ENCODE results near the gene SLC66A2.

SLC66A2 gene

DNA sequence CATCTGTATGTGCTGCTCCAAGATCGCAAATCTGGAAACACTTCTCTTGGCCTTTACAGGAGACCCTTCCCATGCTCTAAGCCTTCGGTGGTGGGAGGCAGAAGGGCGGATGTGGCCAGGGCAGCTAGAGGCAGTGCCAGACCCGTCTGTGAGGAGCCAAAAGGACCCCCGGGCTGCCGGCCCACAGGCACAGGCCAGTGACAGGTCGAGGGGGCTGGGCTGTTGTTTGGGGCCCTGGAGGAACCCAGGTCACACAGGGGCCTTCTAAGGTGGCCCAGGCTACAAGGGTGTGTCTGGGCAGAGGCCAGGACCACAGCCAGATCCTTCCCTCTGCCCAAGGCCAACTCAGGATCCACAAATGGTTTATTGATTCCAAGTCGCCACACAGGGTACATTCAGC lies 49.4 kb downstream of the SLC66A2 start:
- DNase-seq (ENCODE audit: low read depth) = no peak

DNA sequence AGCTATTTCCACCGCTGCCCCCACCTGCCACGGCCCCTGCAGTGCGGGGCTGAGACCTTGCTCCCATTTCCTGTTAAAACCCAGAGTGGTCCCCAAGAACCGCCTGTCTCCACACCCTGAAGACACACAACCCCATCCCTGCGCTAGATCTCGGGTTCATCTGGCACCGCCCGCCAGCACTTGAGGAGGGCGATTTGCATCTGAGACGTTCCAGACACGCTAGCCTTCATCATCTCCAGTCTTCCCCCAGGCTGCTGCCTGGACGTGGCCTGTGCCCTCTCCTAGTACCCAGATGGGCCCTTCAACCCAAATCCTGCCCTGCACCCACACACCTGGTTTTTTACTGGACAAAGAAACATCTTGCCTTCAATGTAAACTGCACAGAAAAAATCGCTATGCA lies 49.8 kb downstream of the SLC66A2 start:
- no peak for DNase-seq (ENCODE audit: low read depth)

DNA sequence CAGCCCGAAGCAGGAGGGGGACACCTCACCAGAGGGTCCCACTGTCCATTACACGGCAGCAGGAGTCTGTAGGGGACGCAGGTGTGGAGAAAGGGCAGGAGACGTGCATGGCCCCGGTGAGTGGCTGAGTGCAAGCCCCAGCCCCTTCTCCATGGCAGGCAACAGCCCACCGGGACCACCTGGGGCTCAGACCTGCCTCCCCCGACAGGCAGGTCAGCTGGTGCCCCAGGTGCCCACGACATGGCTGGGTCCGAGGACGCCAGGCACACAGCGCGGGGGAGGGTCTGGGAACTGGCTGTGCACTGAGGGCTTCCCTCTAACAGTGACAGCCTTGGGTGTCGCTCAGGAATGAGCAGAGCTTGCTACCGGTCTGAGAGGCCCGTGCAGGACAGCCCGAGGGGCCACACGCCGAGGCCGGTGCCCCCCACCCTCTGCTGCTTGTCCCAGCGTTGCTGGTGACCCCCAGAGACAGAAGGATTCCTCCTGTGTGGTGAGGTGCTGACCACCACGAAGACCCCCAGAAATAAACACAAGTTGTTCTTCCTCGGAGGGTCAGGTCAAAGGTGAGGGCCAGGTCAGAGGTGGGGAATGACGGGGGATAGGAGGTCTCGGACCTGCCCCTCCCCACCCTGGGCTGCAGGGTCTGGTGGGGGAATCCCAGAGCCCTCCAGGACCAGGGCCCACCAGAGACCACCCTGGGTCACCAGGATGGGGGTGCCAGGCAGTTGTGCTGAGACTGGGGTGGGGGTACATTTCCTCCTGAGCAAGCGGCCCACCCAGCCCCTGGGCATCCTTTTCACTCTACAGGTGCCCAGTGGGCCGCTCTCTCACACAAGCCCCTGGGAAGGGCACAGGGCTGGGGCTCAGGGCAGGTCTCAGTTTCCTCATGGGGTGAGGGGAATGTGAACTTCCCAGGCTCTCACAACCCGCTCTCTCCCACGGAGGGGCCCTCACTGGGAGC lies 50.6 kb downstream of the SLC66A2 start:
- no peak for DNase-seq (ENCODE audit: low read depth)

DNA sequence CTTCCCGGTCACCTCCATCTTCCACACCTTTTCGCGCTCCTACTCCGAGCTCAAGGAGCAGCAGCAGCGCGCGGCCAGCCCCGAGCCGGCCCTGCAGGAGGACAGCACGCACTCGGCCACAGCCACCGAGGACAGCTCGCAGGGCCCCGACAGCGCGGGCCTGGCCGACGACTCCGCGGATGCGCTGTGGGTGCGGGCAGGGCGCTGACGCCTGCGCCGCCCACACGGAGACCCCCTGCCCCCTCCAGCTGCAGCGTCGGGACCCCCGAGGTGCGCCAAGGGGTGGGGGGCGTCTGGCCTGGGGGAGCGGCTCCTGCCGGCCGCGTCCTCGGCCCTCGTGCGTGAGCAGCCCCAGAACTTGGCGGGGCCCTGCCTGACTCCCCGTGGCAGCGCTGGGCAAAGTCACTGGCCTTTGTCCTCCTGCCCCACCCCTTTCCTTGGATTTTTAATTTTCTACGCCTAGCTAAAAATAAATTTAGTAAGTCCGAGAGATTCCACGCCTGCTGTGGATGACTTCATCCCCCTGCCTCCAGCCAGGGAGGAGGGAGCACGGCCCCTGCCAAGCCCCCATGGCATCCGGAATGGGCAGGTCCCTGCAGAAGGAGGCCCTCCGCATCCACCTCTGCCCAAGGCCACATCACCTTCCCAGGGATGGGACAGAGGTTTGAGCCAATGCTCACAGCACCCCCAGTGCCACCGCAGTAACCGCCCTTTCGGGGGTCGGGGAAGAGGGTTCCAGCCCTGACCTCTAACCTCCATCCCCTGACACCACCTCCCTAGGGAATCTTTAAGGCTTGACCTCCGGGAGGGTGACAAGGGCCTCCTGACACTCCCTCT lies 51.6 kb downstream of the SLC66A2 start:
- DNase-seq (ENCODE audit: low read depth) = no peak

DNA sequence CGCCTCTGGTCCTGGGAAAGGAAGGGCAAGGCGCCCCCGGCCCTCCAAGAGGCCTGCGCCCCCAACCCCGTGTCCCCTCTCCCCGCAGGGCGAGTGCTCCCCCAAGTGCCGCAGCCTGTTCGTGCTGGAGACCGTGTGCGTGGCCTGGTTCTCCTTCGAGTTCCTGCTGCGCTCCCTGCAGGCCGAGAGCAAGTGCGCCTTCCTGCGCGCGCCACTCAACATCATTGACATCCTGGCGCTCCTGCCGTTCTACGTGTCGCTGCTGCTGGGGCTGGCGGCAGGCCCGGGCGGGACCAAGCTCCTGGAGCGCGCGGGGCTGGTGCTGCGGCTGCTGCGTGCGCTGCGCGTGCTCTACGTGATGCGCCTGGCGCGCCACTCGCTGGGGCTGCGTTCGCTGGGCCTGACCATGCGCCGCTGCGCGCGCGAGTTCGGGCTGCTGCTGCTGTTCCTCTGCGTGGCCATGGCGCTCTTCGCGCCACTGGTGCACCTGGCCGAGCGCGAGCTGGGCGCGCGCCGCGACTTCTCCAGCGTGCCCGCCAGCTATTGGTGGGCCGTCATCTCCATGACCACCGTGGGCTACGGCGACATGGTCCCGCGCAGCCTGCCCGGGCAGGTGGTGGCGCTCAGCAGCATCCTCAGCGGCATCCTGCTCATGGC lies 52.4 kb downstream of the SLC66A2 start:
- DNase-seq (ENCODE audit: low read depth) = no peak

DNA sequence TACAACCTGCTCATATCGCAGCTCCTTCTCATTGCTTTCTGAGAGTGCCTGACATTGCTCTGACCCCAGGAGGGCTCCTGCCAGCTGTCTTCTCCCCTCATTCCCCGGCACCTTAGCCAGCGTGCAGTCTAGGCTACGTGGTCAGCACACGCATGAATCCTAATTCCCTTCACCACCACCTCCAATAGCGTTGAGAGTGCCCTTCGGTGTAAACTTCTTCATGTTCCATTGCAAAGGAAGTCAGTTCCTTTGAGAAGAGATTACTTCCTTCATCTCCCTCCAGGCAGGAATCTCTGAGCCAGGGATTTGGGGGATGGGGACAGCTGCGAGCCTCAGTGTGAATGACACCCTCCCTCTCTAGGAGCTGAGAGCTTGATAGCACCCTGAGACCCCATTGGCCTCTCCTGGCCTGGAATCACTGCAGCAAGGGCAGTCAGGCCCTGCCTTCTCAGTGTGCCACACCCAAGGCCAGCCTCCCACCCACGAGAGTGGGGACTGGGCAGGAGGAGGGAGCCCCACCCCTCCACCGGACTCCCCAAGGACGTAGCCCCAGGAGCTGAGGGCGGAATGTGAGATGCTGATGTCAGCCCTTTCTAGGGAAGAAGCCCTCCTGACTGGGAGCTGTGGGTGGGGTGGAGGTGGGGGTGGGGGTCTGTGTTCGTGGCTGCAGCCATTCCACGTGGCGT lies 53.4 kb downstream of the SLC66A2 start:
- DNase-seq (ENCODE audit: low read depth) = no peak

DNA sequence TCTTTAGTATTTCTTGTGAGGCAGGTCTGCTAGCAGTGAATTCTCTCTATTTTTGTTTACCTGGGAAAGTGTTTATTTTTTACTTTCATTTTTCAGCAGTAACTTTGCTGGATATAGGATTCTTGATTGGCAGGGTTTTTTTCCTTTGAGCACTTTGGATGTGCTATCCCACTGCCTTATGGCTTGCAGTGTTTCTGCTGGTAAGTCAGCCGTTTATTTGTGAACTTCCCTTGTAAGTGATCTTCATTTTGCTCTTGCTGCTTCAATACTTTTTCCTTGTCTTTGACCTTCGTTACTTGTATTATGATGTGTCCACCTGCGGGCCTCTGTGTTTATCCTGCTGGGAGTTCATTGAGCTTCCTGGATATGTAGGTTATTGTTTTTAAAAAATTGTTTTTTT lies 54.7 kb downstream of the SLC66A2 start:
- DNase-seq (ENCODE audit: low read depth) = no peak

DNA sequence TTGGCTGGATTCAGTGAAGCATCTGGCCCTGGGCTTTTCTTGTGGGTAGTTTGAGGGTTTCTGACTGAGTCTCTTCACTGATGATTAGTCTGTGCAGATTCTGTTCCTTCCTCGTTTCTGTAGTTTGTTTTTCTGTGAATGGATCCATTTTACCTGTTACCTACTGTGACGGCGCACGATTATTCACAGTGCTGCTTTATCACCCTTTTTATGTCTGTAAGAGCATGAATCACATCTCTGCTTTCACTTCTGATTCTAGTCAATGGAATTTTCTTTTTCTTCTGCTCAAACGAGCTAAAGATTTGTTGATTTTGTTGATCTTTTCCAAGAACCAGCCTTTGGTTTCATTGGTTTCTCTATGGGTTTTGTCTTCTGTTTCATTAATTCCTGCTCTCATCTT lies 60.8 kb downstream of the SLC66A2 start:
- DNase-seq (ENCODE audit: low read depth) = no peak

DNA sequence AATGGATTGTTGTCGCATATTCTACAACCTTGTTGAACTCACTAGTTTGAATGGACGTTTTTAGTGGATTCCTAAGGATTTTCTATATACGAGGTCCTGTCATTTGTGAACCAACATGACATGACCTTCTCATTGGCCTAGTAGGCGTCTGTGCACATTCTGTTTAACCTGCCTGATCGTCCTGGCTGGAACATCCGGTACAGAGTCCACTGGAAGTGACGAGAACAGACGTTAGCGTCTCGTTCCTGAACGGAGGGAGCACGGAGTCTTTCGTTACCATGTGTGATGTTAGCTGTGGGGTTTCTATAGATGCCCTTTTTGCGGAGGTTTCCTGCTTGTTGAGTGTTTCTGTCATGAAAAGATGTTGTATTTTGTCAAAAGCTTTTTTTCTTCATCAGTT lies 61.9 kb downstream of the SLC66A2 start:
- DNase-seq (ENCODE audit: low read depth) = no peak

DNA sequence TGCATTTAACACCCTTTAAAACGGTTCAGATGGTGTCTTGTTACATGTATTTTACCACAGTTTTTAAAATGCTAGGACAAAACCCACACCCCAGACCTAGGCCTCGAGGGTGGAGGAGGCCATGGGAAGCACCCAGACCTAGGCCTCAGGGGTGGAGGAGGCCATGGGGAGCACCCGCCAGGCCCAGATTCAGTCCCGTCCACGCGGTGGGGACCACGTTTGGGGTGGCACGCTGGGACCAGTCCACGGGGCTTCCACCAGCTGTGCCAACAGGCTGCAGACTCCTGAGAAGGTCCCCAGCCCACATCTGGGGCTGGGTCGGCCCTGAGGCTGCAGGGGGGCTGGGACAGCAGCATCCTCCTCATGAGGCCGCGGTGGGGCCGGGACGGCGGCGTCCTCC lies 63.4 kb downstream of the SLC66A2 start:
- no peak for DNase-seq (ENCODE audit: low read depth)

DNA sequence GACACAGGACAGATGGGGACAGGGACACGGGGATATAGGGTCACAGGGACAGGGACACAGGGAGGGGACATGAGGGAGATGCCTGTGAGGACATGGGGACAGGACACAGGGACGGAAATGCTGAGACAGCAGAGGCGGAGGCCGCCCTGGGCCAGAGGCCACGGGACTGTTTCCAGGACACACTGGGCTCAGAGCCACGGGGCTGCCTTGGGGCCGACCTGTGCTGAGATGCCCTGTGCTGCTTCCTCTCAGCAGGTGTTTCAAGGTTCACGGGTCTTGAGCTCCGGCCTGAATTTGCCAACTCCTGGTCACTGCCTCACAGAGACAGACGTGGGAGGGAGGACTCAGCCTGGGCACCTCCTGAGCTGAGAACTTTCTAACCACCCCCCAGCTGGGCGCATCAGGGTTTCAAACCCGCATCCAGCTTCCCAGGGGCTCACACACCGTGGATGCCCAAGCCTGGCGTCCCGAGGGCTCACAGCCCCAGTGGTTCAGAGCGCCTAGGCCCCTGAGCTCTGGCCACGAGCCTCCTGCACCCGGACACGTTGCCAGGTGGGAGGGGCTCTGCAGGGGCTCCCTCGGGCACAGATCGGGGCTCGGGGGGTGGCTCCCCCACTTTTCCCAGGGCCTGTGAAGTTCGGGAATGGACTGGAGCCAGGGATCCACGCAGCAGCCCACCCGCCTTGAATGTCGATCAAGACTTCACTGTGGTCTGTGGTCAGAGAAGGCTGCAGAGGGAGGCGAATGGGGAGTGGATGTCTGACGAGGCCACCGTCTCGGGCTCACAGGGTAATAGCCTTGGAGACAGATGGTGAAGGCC lies 64.1 kb downstream of the SLC66A2 start:
- DNase-seq (ENCODE audit: low read depth) = no peak

DNA sequence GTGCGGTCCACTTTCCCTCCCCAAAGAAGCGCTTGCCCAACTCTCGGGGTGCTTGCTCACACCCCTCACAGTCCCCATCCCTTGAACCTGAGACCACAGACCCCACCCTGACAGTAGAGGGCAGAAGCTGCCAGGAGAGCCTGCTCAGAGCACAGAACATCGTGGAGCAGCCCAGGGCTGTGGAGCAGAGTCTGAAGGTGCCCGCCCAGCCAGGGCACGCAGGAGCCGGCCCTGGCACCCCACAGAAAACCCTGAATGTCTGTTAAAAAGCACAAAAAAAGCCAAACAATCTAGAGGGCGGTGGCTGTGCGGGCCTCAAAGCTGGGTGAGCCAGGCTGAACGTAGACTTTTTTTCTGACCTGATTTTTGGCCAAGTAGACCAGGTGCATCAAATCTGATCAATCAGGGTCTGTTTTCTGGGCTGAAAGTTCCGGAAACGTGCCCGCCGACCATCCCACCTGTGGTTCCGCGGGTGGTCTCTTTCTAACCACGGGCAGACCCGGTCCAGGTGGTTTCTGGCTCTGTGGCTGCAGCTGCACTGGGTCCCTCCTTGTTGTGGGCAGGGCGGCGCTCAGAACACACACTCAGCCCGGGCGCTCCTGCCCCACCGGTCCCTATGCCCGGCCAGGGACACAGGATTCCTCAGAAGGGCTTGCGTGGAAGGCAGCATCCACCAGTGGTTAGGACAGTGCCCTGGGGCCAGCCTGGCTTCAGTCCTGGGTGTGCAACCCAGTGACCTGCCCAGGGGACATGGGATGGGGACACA lies 66.3 kb downstream of the SLC66A2 start:
- no peak for DNase-seq (ENCODE audit: low read depth)

DNA sequence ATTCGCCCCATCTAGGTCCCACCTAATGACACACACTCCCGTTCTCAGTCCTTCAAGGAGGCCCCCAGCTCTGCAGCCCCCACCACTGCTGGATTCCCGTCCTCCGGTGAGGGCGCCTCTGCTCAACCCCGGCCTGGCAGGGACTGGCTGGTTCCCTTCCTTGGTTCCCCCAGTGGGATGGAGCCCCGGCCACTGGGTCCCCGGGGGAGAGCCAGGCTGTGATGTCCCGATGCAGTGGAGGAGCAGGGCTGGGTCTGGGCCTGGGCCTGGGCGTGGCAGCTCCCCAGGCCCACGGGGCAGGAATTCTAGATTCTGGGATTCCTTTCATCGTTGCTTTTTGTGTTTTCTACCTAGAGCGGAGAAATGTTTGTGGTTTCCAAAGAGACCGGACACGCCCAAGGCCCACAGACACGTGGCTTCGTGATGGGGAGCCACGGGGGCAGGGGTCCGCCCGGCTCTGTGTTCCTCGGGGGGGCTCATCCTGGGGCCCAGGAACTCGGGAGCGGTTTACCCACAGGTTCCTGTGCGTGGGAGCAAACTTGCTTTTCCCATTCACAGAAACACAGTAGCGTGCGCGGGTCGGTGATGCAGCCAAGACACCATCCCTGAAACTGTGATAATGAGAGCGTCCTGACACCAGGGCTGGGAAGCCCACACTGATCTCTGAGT lies 67.0 kb downstream of the SLC66A2 start:
- DNase-seq (ENCODE audit: low read depth) = no peak

DNA sequence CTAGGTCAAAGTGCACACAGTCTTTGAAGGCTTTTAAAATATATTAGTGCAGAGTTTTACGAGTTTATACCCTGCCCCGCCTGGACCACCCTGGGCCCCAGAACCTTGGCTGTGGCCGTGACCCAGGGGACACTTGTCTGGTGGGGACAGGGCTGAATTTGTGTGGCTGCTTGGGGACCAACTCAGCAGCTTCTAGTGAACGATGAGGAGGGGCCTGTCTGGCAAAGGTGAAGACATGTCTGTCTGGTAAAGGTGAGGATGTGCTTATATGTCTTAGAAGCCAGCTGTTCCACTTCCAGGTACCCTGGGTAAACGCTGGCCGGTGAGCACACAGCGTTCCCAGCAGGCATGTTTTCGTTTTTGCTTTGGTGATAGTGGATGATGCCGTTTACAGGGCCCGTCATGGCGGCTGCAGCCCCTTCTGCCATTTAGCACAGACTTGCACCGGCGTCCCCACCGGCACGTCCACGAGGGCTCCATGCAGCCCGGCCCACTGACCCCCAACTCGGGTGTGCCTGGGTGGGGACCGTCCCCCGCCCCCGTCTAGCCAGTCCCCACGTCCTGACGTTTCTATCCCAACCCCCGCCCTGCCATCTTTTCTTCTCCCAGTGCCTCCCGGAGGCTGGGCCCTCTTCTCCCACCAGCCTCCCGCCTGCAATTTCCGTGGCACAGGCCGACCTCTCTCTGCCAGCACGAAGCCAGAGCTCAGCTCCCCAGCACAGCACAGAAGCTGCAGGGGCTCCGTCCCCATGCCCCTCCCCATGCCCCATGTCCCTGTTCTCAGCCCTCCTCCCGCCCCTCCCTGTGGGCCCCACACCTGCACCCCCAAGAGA lies 67.8 kb downstream of the SLC66A2 start:
- no peak for DNase-seq (ENCODE audit: low read depth)

DNA sequence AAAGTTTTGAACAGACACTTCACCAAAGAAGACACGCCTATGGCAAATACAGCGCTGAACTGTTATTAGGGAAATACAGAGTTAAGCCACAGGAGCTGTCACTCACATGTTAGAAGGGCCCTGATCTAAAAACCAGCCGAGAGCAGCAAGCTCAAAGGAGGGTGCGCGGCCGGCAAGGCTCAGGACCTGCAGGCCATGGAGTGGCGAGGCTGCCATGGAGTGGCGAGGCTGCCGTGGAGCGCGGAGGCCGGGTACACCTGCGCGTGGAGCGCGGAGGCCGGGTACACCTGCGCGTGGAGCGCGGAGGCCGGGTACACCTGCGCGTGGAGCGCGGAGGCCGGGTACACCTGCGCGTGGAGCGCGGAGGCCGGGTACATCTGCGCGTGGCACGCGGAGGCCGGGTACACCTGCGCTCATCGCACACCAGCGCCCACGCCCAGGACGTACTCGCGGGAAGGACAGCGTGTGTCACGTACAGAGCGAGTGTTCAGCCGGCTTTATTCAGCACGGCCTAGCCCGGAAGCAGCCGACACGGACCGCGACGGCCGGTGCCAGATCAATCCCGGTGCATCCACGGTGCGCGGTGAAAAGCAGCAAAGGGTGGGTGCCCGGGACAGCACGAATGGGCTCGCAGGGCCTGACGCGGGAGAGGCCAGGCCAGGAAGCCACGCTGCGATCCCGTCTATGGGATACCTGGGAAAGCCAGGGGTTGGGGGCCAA lies 68.8 kb downstream of the SLC66A2 start:
- DNase-seq (ENCODE audit: low read depth) = no peak

DNA sequence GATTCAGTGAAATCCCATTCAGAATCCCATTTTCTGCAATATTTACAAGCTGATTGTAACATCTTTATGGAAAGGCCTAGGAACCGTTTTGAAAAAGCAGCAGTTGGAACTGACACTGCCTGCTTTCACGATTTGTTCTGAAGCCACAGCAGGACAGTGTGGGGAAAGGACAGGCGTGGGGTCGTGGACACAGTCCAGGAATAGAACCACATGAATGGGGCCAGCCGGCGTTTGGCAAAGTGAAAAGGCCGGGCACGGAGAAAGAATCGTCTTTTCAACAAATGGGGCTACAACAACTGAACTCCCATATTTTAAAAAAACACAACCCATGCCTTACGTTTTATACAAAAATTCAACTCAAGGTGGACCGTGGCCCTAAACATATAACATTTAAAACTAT lies 69.8 kb downstream of the SLC66A2 start:
- no peak for DNase-seq (ENCODE audit: low read depth)

DNA sequence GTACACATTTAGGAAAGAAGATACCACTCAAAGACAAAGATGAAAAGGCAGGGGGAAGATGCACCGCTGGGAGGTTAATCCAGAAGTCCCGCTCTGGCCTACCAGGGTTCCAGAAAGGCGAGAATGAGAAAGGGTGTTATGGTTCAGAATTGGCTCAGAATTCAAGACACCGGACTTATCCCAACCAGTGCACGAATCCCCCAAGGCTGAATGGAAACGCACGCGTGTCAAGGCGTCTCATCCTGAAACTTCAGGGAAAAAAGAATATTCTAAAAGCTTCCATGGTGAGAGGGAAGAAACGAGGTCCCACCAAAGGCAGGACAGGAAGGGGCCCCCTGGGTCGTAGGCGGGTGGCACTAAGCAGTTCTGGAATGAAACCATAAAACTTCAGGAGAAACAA lies 71.9 kb downstream of the SLC66A2 start:
- no peak for DNase-seq (ENCODE audit: low read depth)

DNA sequence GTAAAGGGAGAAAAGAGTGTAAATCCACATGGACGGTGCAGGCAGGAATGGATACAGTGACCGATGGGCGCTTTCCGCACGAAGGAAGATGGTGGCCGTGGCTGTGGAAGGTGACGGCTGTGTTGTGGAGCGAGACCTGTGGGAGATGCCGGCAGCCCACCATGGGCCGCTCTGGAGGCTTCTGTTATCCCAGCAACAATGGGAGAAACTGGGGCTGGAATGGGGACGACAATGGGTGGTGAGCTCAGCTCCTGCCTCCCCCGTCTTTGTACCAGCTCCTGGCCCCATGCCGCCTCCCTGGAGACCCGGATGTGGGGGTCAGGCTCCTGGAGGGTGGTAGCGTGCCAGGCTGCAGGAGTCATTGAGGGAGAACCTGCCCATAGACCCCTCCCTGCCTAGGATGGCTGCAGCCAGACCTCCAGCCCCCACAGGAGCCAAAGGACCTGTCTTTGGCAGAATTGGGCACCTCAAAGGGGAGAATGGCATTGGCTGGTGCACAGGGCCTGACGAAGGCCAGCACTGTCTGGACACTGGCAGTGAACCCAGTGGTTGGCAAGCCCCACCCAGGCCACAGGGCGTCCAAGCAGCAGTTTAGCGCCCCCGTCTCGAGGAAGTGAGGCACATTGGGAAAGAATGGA lies 72.6 kb downstream of the SLC66A2 start:
- DNase-seq (ENCODE audit: low read depth) = no peak
